K562 (cell line): ENCODE results near the gene OR56B1.

Experiments used
- ATF6 ChIP-seq: sonication (generic); formaldehyde crosslinking; IDR thresholded peaks from 2 replicates; pipeline ENCODE4 v1.4.0; 2020; ENCODE audit warnings: mild to moderate bottlenecking, missing genetic modification reagents
- BRF2 ChIP-seq: IDR thresholded peaks from 3 replicates; pipeline ENCODE4 v1.6.1; 2011; ENCODE audit warnings: borderline replicate concordance, mild to moderate bottlenecking; ENCODE audit not compliant: insufficient read length, insufficient read depth
- ELK1 ChIP-seq: sonication (generic); formaldehyde crosslinking; IDR thresholded peaks from 2 replicates; pipeline ENCODE4 v1.8.1; 2022; ENCODE audit warnings: missing genetic modification reagents
- HIVEP1 ChIP-seq: fragments of 250-450 bp; sonication (Bioruptor Pico); IDR thresholded peaks from 2 replicates; pipeline ENCODE4 v1.4.0; 2020; ENCODE audit warnings: mild to moderate bottlenecking
- NFYB ChIP-seq: IDR thresholded peaks from 2 replicates; pipeline ENCODE4 v1.6.1; 2011; ENCODE audit warnings: mild to moderate bottlenecking, moderate library complexity; ENCODE audit not compliant: insufficient read length; ENCODE audit errors: extremely low read depth
- POLR2A ChIP-seq: fragments of 450-650 bp; conservative IDR thresholded peaks from 2 replicates; pipeline ENCODE4 v1.6.1; 2016
- RBM22 ChIP-seq: fragments of 200-400 bp; formaldehyde crosslinking; IDR thresholded peaks from 2 replicates; pipeline ENCODE4 v1.6.1; 2018; ENCODE audit warnings: low read length, low read depth; ENCODE audit not compliant: poor library complexity, severe bottlenecking
- THRAP3 ChIP-seq: fragments of 450-650 bp; IDR thresholded peaks from 2 replicates; pipeline ENCODE4 v1.6.1; 2016; ENCODE audit warnings: mild to moderate bottlenecking, inconsistent platforms, borderline replicate concordance
- ZNF253 ChIP-seq: fragments of 250-450 bp; sonication (Bioruptor Pico); conservative IDR thresholded peaks from 2 replicates; pipeline ENCODE4 v1.6.1; 2021; ENCODE audit warnings: mild to moderate bottlenecking
- ZNF431 ChIP-seq: sonication (generic); formaldehyde crosslinking; IDR thresholded peaks from 2 replicates; pipeline ENCODE4 v1.8.0; 2022; ENCODE audit warnings: mild to moderate bottlenecking, missing genetic modification reagents
- TF ChIP-seq, protein P1 (sequence below), 3 experiments: IDR thresholded peaks in 2 of 3; conservative IDR thresholded peaks in 1 of 3; 2 replicates each; pipeline ENCODE4 v1.5.1; 2011 to 2012; ENCODE audit warnings: low read length in 3 of 3, mild to moderate bottlenecking in 3 of 3, control low read depth in 2 of 3, improper control_type of control experiment in 1 of 3, inconsistent platforms in 1 of 3, low read depth in 1 of 3, mixed read lengths in 1 of 3, moderate library complexity in 1 of 3; ENCODE audit not compliant: insufficient read depth in 2 of 3

DNA sequence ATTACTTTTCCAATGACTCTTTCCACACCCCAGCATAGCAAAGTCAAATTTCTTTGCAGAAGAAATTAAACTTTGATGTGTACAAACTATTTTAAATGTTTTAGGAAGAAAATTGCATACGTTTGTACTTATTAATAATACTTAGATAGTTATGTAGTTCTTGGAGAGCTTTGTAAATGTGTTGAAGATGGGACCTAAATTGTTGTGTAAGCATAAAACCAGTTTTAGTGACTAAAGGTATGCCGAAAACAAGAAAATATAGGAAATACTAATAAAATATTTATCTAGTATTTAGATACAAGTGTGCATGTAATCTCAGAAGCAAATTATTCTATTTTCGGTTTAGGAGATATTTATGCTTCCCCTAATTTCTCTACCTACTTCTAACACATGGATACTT, 13.6 kb downstream of the OR56B1 start:
- TF ChIP-seq, protein P1, sequence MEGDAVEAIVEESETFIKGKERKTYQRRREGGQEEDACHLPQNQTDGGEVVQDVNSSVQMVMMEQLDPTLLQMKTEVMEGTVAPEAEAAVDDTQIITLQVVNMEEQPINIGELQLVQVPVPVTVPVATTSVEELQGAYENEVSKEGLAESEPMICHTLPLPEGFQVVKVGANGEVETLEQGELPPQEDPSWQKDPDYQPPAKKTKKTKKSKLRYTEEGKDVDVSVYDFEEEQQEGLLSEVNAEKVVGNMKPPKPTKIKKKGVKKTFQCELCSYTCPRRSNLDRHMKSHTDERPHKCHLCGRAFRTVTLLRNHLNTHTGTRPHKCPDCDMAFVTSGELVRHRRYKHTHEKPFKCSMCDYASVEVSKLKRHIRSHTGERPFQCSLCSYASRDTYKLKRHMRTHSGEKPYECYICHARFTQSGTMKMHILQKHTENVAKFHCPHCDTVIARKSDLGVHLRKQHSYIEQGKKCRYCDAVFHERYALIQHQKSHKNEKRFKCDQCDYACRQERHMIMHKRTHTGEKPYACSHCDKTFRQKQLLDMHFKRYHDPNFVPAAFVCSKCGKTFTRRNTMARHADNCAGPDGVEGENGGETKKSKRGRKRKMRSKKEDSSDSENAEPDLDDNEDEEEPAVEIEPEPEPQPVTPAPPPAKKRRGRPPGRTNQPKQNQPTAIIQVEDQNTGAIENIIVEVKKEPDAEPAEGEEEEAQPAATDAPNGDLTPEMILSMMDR (IDR thresholded peaks at IDR 0.05 in 2 of 3, conservative IDR thresholded peaks at IDR 0.05 in 1 of 3; ENCODE audit: insufficient read depth in 2 of 3, low read depth in 1 of 3, low read length in 3 of 3): no peak
- TF ChIP-seq HIVEP1 (no peak), NFYB (no peak), ZNF253 (no peak), ATF6 (CRISPR knock-in tag) (no peak), BRF2 (no peak), RBM22 (no peak), THRAP3 (no peak), ELK1 (CRISPR knock-in tag) (no peak), POLR2A (no peak), ZNF431 (no peak)
